ENCODE data around the gene SETD2. TPM values are rescaled to one million over a fixed set of nuclear protein-coding genes. Genes with fewer than 3 reads are reported as not detected.

SETD2 gene
- total and polyA plus RNA-seq, 2 of the 8 experiments (the other 6 are each of a cell fraction or from before 2014, with no cell fraction given) = 15.7 to 46.3 TPM

DNA sequence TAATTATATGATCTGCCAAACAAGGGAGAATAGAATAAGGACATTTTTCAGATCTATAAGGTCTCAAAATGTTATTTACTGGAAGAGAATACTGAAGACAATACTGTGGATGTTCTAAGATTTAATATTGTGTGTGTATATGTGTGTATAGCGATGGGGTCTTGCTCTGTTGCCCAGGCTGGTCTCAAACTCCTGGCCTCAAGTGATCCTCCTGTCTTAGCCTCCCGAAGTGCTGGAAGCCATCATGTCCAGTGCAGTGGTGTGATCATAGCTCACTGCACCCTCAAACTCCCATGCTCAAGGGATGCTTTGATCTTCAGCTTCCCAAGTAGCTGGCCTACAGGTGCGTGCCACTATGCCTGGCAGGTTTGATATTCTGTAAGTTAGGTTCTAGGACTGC lies 93.1 kb downstream of the SETD2 start (continued):
- TF ChIP-seq, protein P1, sequence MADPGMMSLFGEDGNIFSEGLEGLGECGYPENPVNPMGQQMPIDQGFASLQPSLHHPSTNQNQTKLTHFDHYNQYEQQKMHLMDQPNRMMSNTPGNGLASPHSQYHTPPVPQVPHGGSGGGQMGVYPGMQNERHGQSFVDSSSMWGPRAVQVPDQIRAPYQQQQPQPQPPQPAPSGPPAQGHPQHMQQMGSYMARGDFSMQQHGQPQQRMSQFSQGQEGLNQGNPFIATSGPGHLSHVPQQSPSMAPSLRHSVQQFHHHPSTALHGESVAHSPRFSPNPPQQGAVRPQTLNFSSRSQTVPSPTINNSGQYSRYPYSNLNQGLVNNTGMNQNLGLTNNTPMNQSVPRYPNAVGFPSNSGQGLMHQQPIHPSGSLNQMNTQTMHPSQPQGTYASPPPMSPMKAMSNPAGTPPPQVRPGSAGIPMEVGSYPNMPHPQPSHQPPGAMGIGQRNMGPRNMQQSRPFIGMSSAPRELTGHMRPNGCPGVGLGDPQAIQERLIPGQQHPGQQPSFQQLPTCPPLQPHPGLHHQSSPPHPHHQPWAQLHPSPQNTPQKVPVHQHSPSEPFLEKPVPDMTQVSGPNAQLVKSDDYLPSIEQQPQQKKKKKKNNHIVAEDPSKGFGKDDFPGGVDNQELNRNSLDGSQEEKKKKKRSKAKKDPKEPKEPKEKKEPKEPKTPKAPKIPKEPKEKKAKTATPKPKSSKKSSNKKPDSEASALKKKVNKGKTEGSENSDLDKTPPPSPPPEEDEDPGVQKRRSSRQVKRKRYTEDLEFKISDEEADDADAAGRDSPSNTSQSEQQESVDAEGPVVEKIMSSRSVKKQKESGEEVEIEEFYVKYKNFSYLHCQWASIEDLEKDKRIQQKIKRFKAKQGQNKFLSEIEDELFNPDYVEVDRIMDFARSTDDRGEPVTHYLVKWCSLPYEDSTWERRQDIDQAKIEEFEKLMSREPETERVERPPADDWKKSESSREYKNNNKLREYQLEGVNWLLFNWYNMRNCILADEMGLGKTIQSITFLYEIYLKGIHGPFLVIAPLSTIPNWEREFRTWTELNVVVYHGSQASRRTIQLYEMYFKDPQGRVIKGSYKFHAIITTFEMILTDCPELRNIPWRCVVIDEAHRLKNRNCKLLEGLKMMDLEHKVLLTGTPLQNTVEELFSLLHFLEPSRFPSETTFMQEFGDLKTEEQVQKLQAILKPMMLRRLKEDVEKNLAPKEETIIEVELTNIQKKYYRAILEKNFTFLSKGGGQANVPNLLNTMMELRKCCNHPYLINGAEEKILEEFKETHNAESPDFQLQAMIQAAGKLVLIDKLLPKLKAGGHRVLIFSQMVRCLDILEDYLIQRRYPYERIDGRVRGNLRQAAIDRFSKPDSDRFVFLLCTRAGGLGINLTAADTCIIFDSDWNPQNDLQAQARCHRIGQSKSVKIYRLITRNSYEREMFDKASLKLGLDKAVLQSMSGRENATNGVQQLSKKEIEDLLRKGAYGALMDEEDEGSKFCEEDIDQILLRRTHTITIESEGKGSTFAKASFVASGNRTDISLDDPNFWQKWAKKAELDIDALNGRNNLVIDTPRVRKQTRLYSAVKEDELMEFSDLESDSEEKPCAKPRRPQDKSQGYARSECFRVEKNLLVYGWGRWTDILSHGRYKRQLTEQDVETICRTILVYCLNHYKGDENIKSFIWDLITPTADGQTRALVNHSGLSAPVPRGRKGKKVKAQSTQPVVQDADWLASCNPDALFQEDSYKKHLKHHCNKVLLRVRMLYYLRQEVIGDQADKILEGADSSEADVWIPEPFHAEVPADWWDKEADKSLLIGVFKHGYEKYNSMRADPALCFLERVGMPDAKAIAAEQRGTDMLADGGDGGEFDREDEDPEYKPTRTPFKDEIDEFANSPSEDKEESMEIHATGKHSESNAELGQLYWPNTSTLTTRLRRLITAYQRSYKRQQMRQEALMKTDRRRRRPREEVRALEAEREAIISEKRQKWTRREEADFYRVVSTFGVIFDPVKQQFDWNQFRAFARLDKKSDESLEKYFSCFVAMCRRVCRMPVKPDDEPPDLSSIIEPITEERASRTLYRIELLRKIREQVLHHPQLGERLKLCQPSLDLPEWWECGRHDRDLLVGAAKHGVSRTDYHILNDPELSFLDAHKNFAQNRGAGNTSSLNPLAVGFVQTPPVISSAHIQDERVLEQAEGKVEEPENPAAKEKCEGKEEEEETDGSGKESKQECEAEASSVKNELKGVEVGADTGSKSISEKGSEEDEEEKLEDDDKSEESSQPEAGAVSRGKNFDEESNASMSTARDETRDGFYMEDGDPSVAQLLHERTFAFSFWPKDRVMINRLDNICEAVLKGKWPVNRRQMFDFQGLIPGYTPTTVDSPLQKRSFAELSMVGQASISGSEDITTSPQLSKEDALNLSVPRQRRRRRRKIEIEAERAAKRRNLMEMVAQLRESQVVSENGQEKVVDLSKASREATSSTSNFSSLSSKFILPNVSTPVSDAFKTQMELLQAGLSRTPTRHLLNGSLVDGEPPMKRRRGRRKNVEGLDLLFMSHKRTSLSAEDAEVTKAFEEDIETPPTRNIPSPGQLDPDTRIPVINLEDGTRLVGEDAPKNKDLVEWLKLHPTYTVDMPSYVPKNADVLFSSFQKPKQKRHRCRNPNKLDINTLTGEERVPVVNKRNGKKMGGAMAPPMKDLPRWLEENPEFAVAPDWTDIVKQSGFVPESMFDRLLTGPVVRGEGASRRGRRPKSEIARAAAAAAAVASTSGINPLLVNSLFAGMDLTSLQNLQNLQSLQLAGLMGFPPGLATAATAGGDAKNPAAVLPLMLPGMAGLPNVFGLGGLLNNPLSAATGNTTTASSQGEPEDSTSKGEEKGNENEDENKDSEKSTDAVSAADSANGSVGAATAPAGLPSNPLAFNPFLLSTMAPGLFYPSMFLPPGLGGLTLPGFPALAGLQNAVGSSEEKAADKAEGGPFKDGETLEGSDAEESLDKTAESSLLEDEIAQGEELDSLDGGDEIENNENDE (IDR thresholded peaks at IDR 0.05; ENCODE audit: insufficient replicate concordance, low read length) = no peak
- TF ChIP-seq NANOG (IDR thresholded peaks at IDR 0.05; ENCODE audit: insufficient read depth, low read depth, low read length, poor library complexity, severe bottlenecking) (no peak), TEAD4 (IDR thresholded peaks at IDR 0.05; ENCODE audit: low read depth, low read length) (no peak), KDM4A (IDR thresholded peaks at IDR 0.05; ENCODE audit: low read depth, low read length, severe bottlenecking) (no peak), SIX5 (IDR thresholded peaks at IDR 0.05; ENCODE audit: low read depth, low read length) (no peak), ZNF274 (IDR thresholded peaks at IDR 0.05; ENCODE audit: borderline replicate concordance, extremely low read depth, low read length) (no peak), BRCA1 (IDR thresholded peaks at IDR 0.05; ENCODE audit: low read depth, low read length) (no peak), ASH2L (IDR thresholded peaks at IDR 0.05; ENCODE audit: low read length) (no peak), POU5F1 (IDR thresholded peaks at IDR 0.05; ENCODE audit: low read depth, low read length) (no peak), POLR2AphosphoS5 (IDR thresholded peaks at IDR 0.05; ENCODE audit: low read depth, low read length) (no peak), CBX8 (IDR thresholded peaks at IDR 0.05; ENCODE audit: borderline replicate concordance, low read depth, low read length) (no peak), SIRT6 (IDR thresholded peaks at IDR 0.05; ENCODE audit: low read length) (no peak), RFX5 (IDR thresholded peaks at IDR 0.05; ENCODE audit: borderline replicate concordance, low read depth, low read length) (no peak)

All from H1 (cell line).